Activated naive CD8-positive, alpha-beta T cell treated with anti-CD3 and anti-CD28 coated beads for 36 hours (primary cell): ENCODE results near the gene REG4. TPM values are rescaled to one million over a fixed set of nuclear protein-coding genes. Genes with fewer than 3 reads are reported as not detected.
A peak's percentile ranks its signal among the peaks of the same experiment; 100 is the strongest.
"Not testable (repeated sequence)": the region's sequence is repeated elsewhere in the genome, so short reads cannot be mapped to it uniquely, and the experiment has no call there.

Source experiments
- DNase-seq: peaks from one replicate; pipeline ENCODE4 v3.0.0; 2021
- H3K27ac Mint-ChIP-seq: one replicate; pipeline ENCODE4 v1.8.0; 2022; ENCODE audit warnings: mild to moderate bottlenecking, moderate library complexity, mixed read lengths
- H3K27me3 Mint-ChIP-seq: one replicate; pipeline ENCODE4 v1.8.0; 2022; ENCODE audit warnings: mild to moderate bottlenecking, mixed read lengths
- H3K36me3 Mint-ChIP-seq: one replicate; pipeline ENCODE4 v1.8.0; 2021; ENCODE audit warnings: mild to moderate bottlenecking, mixed read lengths
- H3K4me1 Mint-ChIP-seq: one replicate; pipeline ENCODE4 v1.8.0; 2021; ENCODE audit warnings: mixed read lengths
- H3K4me3 Mint-ChIP-seq: one replicate; pipeline ENCODE4 v1.8.0; 2022; ENCODE audit warnings: mild to moderate bottlenecking, moderate library complexity, mixed read lengths
- H3K9me3 Mint-ChIP-seq: one replicate; pipeline ENCODE4 v1.8.0; 2022; ENCODE audit warnings: mixed read lengths
- total RNA-seq, 2 experiments: library from RNA; stranded (reverse); gene quantifications; one replicate each; pipeline ENCODE4 v1.2.3, GENCODE V29; 2021

REG4 gene
- total RNA-seq = 10 to 100 TPM; 10.2 to 12.3 TPM

DNA sequence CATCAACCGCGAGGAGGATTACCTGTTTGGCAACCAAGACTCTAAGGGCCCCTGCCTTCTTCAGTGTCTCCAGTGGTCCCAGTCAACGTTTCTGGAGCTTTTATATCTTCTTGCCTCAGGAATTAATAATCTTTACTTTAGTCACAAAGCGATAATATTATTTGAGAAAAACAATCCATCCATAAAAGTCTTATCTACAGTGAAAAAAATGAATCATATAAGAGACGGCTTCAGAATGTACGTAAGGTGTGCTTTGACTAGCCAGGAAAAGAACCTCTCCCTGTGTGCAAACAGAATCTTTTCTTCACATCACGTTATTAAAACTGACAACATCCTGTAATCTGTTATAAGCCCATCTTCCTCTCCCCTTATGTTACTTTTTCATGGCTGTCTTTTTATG, at the start of gene REG4:
REG4 (minus strand) TSS at position 74 of the 400 bp plus-strand sequence. CDS start 2,691 bp downstream, outside the sequence.
- H3K4me3 Mint-ChIP-seq = no peak within 1 kb of the TSS
- peaks cover 6% of the 10 kb centered on the region for H3K4me1 Mint-ChIP-seq
- H3K27me3 Mint-ChIP-seq = peaks cover 37% of the 10 kb centered on the region
- H3K36me3 Mint-ChIP-seq = no peaks in the 10 kb centered on the region
- H3K9me3 Mint-ChIP-seq = no peaks in the 10 kb centered on the region
- no peak for DNase-seq
- no peak within 1 kb of the TSS for H3K27ac Mint-ChIP-seq

DNA sequence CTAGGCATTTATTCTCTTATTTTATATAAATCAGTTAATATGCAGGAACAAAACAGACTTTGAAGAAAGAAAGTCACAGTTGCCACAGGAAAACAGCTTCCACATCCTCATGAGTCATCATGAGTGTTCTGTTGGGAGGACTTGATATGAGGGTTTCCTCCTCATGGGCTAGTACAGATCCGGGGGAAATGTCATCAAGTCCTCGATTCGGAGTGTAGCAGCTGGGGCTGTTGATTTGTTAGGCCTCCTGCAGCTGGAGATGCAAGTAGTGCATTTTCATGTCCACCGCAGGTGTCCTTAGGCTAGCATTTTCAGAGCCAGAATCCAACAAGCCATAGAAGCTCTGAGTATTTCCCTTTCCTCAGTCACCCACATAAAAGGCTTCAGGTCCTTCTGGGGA, 48.4 kb upstream of the REG4 start:
- Mint-ChIP-seq H3K9me3 (no peaks in the 10 kb centered on the region), H3K4me3 (no peak overlapping the region), H3K27me3 (peaks cover 10% of the 10 kb centered on the region), H3K36me3 (no peaks in the 10 kb centered on the region), H3K4me1 (peaks cover 11% of the 10 kb centered on the region), H3K27ac (no peak overlapping the region)
- DNase-seq = peak; percentile 5

DNA sequence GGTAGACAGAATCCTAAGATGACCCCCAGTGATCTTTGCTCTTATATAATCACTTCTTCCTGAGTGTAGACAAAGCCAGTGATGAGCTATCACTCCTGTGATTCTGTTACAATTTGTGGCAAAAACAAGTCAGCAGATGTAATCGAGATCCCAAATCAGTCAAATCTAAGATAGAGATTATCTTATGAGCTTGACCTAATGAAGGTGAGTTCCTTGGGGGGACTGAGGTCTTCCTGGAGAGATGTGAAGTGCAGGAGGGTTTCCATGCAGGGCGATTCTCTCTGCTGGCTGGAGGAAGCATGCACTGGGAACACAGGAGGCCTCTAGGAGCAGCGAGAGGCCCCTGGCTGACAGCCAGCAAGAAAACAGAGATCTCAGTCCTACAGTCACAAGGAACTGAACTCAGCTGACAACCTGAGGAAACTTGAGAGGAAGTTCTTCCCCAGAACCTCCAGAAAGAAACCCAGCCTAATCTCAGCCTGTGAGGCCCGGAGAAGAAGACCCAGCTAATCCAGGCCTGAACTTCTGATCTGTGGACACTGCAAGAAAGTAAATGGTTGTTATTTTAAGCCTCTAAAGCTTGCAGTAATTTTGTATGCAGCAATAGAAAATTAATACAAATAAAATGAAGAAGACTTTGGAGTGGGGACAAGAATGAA, 47.4 kb upstream of the REG4 start:
- H3K27ac Mint-ChIP-seq, DNase-seq, H3K27me3 Mint-ChIP-seq, H3K4me3 Mint-ChIP-seq, H3K36me3 Mint-ChIP-seq, H3K9me3 Mint-ChIP-seq: not testable (repeated sequence)
- peaks cover 11% of the 10 kb centered on the region for H3K4me1 Mint-ChIP-seq

DNA sequence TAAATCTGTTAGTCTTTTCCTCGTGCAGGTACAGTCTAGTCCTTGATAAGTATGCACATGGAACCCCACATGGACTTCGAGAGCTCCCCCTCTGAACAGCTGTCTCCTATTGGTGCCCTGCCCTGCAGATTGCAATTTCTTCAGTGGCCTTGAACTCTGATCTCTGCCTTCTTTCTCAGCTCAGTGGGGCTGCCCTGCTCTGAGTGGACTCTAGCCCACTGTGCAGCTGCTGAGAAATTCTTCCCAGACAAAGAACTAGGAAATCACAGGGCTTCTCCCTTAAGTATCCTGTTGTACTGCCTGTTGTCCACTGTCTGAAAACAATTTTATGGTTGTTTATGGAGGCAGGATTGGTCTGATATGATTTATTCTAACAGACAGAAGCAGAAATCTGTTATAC, 46.9 kb upstream of the REG4 start:
- DNase-seq = no peak
- Mint-ChIP-seq H3K4me1 (peaks cover 11% of the 10 kb centered on the region), H3K9me3 (no peaks in the 10 kb centered on the region), H3K4me3 (no peak overlapping the region), H3K27me3 (peaks cover 7% of the 10 kb centered on the region), H3K27ac (no peak overlapping the region), H3K36me3 (no peaks in the 10 kb centered on the region)

DNA sequence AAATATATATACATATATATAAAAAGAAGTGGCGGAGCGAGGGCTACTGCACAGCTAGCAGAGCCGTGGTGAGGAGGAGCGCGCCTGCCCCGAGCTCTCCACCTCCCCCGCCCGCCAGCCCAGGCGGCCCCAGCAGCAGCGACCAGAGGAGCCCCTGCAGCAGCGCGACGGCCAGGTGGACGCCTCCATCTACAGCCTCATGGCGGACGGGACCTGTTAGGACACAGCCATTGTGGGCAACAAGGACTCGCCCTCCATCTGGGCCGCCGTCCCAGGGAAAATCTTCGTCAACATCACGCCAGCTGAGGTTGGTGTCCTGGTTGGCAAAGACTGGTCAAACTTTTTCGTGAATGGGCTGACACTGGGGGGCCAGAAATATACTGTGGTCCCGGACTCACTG, 41.9 kb upstream of the REG4 start:
- no peak for DNase-seq
- Mint-ChIP-seq H3K36me3 (no peaks in the 10 kb centered on the region), H3K4me3 (no peak overlapping the region), H3K9me3 (no peaks in the 10 kb centered on the region), H3K4me1 (no peaks in the 10 kb centered on the region), H3K27ac (no peak overlapping the region), H3K27me3 (no peaks in the 10 kb centered on the region)

DNA sequence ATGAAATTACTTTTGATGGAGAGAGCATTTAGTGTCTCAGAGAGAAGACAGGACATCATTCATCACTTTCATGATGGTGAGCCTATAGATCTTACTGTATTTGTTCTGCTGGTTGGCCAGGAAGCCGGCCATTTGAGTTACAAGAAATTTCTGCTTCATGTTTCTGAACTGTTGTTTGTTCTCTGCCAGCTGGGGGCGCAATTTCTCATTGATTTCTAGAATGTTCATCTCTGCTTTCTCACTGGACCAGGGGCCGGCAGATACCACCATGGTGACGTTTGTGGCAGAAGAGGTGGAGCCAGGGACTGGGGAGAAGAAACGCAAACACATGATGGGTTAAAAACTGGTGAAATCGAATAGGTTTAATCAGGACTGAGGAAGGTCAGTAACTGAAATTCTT, 32.9 kb upstream of the REG4 start:
- not testable (repeated sequence) for H3K36me3 Mint-ChIP-seq, H3K27ac Mint-ChIP-seq, H3K9me3 Mint-ChIP-seq, H3K4me3 Mint-ChIP-seq, H3K27me3 Mint-ChIP-seq, DNase-seq, H3K4me1 Mint-ChIP-seq

DNA sequence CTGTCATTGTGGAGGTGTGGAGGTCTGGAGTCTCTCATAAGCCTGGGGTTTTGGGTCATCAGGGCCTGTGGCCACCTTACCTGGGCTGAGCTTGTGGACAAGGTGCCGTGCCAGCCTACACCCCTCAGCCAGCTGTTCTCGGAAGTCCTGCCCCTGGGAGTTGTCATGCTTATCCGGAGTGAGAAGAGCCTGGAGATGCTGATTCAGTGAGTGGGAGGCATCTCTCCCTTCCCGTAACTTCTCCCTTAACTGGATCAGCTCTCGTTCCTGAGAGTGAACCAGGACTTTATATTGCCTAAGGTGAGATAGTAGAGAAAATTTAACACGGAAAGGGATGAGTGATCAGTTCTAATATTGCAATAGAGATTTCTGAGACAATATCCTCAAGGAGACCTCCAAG, 30.0 kb upstream of the REG4 start:
- Mint-ChIP-seq H3K27ac (no peak overlapping the region), H3K9me3 (no peaks in the 10 kb centered on the region), H3K27me3 (peaks cover 9% of the 10 kb centered on the region), H3K4me1 (no peaks in the 10 kb centered on the region), H3K4me3 (no peak overlapping the region), H3K36me3 (no peaks in the 10 kb centered on the region)
- no peak for DNase-seq

DNA sequence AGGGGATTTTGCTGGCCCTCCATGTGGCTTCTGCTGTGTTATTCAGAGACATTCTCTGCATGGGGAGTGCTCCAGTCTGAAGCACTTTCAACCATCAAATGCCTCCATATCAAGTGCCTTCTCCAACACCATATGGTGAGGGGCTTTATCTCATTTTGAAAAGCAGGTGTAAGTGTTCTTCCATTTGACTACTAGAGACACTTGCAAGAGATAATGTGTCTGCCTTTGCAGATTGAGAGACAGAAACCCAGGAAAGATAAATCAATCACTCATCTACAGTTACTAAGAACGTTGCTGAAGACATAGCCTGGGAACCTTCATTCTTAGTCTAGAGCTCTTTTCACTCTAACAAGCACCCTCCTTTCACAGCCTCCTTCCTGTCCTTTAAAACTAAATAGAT, 29.5 kb upstream of the REG4 start:
- Mint-ChIP-seq H3K4me1 (no peaks in the 10 kb centered on the region), H3K36me3 (no peaks in the 10 kb centered on the region), H3K27ac (no peak overlapping the region), H3K9me3 (no peaks in the 10 kb centered on the region), H3K4me3 (no peak overlapping the region), H3K27me3 (peaks cover 10% of the 10 kb centered on the region)
- DNase-seq = no peak

DNA sequence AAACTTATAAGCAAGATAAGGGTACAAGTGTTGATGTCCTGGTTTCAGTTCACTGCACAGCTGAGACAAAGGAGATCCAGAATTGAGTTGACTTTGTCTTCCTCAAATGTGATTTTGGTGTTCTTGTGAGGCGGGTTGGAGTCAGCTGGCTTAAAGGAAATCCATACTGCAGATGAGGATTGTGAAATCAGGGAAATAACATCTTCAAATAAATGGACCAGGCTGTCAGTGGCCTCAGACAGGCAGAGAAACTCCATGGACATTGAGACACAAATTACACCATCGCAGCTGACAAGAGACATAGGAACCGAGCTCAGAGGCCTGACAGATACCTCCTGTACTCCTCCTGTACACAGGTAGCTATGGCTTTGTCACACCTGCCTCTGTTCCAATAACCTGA, 27.0 kb upstream of the REG4 start:
- no peak overlapping the region for H3K27ac Mint-ChIP-seq
- peaks cover 21% of the 10 kb centered on the region for H3K27me3 Mint-ChIP-seq
- no peak overlapping the region for H3K4me3 Mint-ChIP-seq
- no peaks in the 10 kb centered on the region for H3K36me3 Mint-ChIP-seq
- no peak for DNase-seq
- no peaks in the 10 kb centered on the region for H3K9me3 Mint-ChIP-seq
- H3K4me1 Mint-ChIP-seq = no peaks in the 10 kb centered on the region

DNA sequence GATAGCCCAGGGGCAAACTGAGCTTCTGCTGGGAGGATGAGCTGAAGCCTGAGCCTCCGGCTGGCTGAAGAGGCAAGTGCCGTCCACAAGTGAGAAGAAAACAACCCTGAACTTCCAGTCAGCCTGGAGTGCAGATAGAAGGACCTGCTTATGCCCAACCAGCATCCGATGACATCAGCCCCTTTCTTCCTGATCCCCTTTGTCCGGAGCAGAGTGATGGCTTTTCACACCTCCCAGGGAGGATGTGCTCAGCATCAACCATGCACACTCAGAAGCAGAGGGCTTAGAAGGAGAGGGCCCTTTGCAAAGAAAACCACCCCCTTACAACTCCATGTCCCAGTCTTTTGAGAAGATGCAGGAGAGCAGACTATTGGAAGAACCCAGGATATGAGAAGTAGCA, 23.7 kb upstream of the REG4 start:
- Mint-ChIP-seq H3K4me3 (no peak overlapping the region), H3K27me3 (peaks cover 20% of the 10 kb centered on the region), H3K27ac (no peak overlapping the region), H3K36me3 (no peaks in the 10 kb centered on the region), H3K9me3 (no peaks in the 10 kb centered on the region), H3K4me1 (no peaks in the 10 kb centered on the region)
- DNase-seq = no peak

DNA sequence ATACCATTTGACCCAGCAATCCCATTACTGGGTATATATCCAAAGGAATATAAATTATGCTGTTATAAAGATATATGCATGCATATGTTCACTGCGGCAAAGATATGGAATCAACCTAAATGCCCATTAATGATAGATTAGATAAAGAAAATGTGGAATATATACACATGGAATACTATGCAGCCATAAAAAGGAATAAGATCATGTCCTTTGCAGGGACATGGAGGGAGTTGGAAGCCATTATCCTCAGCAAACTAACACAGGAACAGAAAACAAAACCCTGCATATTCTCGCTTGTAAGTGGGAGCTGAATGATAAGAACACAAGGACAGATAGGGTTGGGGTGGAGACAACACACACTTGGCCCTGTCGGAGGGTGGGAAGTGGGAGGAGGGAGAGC, 19.8 kb upstream of the REG4 start:
- Mint-ChIP-seq H3K36me3 (no peaks in the 10 kb centered on the region), H3K4me3 (no peak overlapping the region), H3K27me3 (peaks cover 19% of the 10 kb centered on the region), H3K9me3 (no peaks in the 10 kb centered on the region), H3K4me1 (no peaks in the 10 kb centered on the region), H3K27ac (no peak overlapping the region)
- DNase-seq = no peak

DNA sequence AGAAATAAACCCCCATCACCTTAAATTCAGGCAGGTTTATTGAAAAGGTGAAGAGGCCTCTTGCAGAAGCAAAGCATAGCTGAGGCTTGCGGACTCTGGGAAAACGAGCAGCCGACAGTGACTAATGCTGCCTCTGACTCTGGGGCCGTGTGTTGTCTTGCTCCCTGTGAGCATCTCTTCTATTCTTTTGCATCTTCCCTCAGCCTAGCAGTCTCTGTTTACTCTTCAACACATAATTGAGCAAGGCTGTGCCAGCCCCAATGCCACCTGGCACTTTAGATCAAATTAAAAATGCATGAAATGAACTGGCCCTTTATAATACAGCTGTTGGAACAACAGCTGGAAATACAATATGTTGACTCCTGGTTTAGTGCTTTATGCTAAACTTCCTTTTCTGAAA, 18.4 kb upstream of the REG4 start:
- Mint-ChIP-seq H3K36me3 (no peaks in the 10 kb centered on the region), H3K27ac (no peak overlapping the region), H3K9me3 (no peaks in the 10 kb centered on the region), H3K4me1 (no peaks in the 10 kb centered on the region), H3K27me3 (peaks cover 12% of the 10 kb centered on the region), H3K4me3 (no peak overlapping the region)
- DNase-seq = no peak

DNA sequence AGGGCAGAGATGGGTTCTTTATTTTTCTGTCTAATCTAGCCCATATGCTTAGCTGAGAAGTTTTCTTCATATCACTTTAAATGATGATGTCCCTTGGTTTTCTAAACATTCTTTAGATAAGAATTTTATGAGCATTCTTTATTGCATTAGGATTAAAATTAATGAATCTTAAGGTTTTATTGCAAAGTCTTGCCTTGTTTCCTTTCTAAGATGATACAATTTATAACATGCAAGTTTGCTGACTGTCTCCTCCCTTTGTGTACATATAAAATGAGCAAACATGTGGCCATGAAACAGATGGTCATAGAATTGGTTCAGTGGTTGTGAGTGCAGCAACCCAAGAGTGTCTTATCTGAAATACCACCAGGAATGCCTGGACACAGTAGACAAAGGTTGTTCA, 17.7 kb upstream of the REG4 start:
- H3K27me3 Mint-ChIP-seq = peaks cover 11% of the 10 kb centered on the region
- H3K27ac Mint-ChIP-seq, DNase-seq, H3K4me1 Mint-ChIP-seq, H3K4me3 Mint-ChIP-seq, H3K9me3 Mint-ChIP-seq, H3K36me3 Mint-ChIP-seq: not testable (repeated sequence)

DNA sequence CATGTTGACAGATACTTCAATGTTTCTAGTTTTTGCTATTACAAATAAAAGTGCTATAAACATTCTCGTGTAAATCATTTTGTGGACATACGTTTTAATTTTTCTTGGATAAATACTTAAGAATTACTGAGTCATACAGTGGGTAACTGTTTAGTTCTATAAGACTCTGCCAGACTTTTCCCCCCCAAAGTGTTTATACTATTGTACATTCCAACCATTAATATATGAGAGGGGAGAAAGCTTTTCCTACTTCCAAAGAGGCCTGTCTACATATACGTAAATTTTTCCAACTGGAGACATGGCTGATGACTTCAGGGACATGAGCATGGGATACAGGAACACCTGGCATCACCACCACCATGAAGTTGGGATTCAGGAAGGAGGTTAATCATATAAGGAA, 17.0 kb upstream of the REG4 start:
- no peaks in the 10 kb centered on the region for H3K36me3 Mint-ChIP-seq
- no peaks in the 10 kb centered on the region for H3K4me1 Mint-ChIP-seq
- no peak overlapping the region for H3K4me3 Mint-ChIP-seq
- no peak for DNase-seq
- no peaks in the 10 kb centered on the region for H3K9me3 Mint-ChIP-seq
- H3K27ac Mint-ChIP-seq = no peak overlapping the region
- peaks cover 16% of the 10 kb centered on the region for H3K27me3 Mint-ChIP-seq

DNA sequence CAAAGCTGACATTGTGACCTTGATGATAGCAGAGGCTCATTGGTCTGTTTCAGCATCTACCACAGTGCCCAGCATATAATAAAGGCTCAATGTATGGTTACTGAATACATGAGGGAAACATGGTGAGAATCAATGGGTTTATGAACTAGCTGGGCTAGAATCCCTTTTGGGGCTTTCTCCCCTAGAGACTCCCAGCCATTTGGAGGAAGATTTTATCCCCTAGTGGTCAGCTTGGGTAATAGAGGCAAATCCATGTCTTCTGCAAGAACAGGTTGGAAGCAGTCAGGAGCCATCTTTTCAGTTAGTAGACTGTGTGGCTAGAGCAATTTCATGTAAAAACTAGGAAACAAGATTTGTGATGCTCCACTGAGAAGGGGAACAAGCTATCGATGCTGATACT, 15.8 kb upstream of the REG4 start:
- Mint-ChIP-seq H3K4me1 (no peaks in the 10 kb centered on the region), H3K9me3 (no peaks in the 10 kb centered on the region), H3K36me3 (no peaks in the 10 kb centered on the region), H3K27me3 (peaks cover 12% of the 10 kb centered on the region), H3K4me3 (no peak overlapping the region), H3K27ac (no peak overlapping the region)
- no peak for DNase-seq

DNA sequence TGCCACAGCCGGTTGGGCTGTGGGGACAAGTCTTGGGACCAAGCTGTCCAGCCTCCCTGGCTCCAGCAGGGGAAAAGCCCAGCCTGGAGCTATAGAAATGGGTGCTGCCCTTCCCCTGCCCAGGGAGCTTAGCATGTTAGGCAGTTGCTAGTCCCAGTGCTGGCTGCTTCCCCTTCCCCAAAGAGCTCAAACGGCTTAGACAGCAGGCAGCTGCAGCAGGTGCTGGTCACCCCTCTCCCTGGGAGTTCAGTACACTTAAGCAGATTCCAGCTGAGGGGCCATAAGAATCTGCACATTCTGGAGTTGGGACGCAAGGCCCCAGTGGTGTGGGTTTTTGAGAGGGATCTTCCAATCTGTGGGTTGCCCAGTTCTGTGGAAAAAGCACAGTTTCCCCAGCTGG, 11.1 kb upstream of the REG4 start:
- H3K4me3 Mint-ChIP-seq = no peak overlapping the region
- H3K36me3 Mint-ChIP-seq = no peaks in the 10 kb centered on the region
- H3K9me3 Mint-ChIP-seq = no peaks in the 10 kb centered on the region
- H3K27ac Mint-ChIP-seq = no peak overlapping the region
- no peak for DNase-seq
- no peaks in the 10 kb centered on the region for H3K4me1 Mint-ChIP-seq
- peaks cover 16% of the 10 kb centered on the region for H3K27me3 Mint-ChIP-seq

DNA sequence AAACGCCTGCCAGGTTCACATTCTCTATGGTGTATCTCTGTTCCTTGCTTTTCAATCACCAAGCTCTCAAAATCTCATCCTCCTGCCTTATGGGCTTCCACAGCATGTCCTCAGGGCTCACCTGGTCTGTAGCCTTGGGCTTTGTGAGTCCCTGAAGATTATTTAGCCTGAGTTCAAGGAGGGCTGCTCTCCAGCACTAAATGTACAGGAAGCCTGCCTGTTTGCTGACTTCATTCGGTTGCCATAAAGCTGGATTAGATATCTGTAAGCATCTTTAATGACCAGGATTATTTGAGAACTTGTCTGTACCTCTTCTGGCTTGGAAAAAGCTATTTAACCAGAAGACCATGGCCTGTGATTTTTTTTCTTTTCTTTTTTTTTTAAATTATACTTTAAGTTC, 6.9 kb upstream of the REG4 start:
- no peak for DNase-seq
- H3K4me1 Mint-ChIP-seq = peaks cover 3% of the 10 kb centered on the region
- no peak overlapping the region for H3K27ac Mint-ChIP-seq
- no peaks in the 10 kb centered on the region for H3K36me3 Mint-ChIP-seq
- no peaks in the 10 kb centered on the region for H3K9me3 Mint-ChIP-seq
- no peak overlapping the region for H3K4me3 Mint-ChIP-seq
- H3K27me3 Mint-ChIP-seq = peaks cover 25% of the 10 kb centered on the region
